ENCODE measurements around the gene LRRC74A.

LRRC74A gene

GRCh38 chr14:76814726-76815645, 11.2 kb upstream of the LRRC74A start:
- H3K4me3 ChIP-seq (ENCODE audit: low read depth, low read length): no peak overlapping the region
- TF ChIP-seq CTCF (IDR thresholded peaks at IDR 0.05; ENCODE audit: borderline replicate concordance, insufficient read depth, low read depth, low read length): no peak

GRCh38 chr14:76820700-76821099, 5.5 kb upstream of the LRRC74A start:
- no peak for TF ChIP-seq CTCF (IDR thresholded peaks at IDR 0.05; ENCODE audit: borderline replicate concordance, insufficient read depth, low read depth, low read length)
- no peak overlapping the region for H3K4me3 ChIP-seq (ENCODE audit: low read depth, low read length)

- H3K4me3 ChIP-seq (ENCODE audit: low read depth, low read length): no peak overlapping the region
These were observed 1.6 kb downstream of the LRRC74A start for GRCh38 chr14:76827696-76828296.

GRCh38 chr14:76828339-76829012, 2.3 kb downstream of the LRRC74A start:
- no peak overlapping the region for H3K4me3 ChIP-seq (ENCODE audit: low read depth, low read length)
- TF ChIP-seq CTCF (IDR thresholded peaks at IDR 0.05; ENCODE audit: borderline replicate concordance, insufficient read depth, low read depth, low read length): no peak

More at GRCh38 chr14:76827696-76828296, 1.6 kb downstream of the LRRC74A start:
- TF ChIP-seq CTCF (IDR thresholded peaks at IDR 0.05; ENCODE audit: borderline replicate concordance, insufficient read depth, low read depth, low read length): no peak

GRCh38 chr14:76829013-76829365, 2.8 kb downstream of the LRRC74A start:
- no peak for TF ChIP-seq CTCF (IDR thresholded peaks at IDR 0.05; ENCODE audit: borderline replicate concordance, insufficient read depth, low read depth, low read length)
- H3K4me3 ChIP-seq (ENCODE audit: low read depth, low read length): no peak overlapping the region

- no peak for TF ChIP-seq CTCF (IDR thresholded peaks at IDR 0.05; ENCODE audit: borderline replicate concordance, insufficient read depth, low read depth, low read length)
- H3K4me3 ChIP-seq (ENCODE audit: low read depth, low read length): no peak overlapping the region
These were observed 3.6 kb downstream of the LRRC74A start for GRCh38 chr14:76829650-76830421.
